Measurements from ENCODE around the gene SFN. TPM values are rescaled to one million over a fixed set of nuclear protein-coding genes. Genes with fewer than 3 reads are reported as not detected.

SFN gene
- total and polyA plus RNA-seq, 2 of the 4 experiments (the other 2 are of a cell fraction), result 0.18 to 0.34 TPM

DNA sequence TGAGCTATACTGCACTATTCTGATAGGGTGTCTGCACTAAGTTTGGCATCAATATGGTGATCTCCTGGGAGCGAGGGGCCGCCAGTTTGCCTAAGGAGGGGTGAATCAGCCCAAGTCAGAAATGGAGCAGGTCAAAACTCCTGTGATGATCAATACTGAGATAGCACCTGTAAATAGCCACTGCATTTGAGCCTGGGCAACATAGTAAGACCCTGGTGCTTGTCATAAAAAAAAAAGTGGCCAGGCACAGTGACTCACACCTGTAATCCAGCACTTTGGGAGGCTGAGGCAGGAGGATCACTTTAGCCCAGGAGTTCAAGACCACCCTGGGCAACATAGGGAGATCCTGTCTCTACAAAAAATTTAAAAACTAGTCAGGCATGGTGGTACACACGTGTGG lies 48.1 kb upstream of the SFN start:
- H2AFZ ChIP-seq (replicated peaks; ENCODE audit: low read length, poor library complexity), result no peak overlapping the region
- H3K4me3 ChIP-seq (ENCODE audit: insufficient read depth, low read depth, low read length), result no peak overlapping the region
- no peak overlapping the region for H3K9ac ChIP-seq (ENCODE audit: low read depth, low read length)
- POLR2A ChIA-PET (ENCODE audit: unreplicated experiment), result no interaction called here
- CTCF ChIA-PET, result no interaction called here
- H2AK5ac ChIP-seq (ENCODE audit: low read depth, low read length), result no peak overlapping the region
- no peak for ATAC-seq (ENCODE audit: low read depth)
- H3K9me3 ChIP-seq (ENCODE audit: control insufficient read depth, insufficient read depth, low read length), result peaks cover 4% of the 10 kb centered on the region
- H3K36me3 ChIP-seq (ENCODE audit: control insufficient read depth, insufficient read depth, low read length), result no peaks in the 10 kb centered on the region
- no peak overlapping the region for H3K4me2 ChIP-seq (ENCODE audit: low read depth, low read length)
- no peak overlapping the region for H3K18ac ChIP-seq (ENCODE audit: low read depth, low read length)
- H3K4ac ChIP-seq (ENCODE audit: low read depth, low read length), result no peak overlapping the region
- H3K27me3 ChIP-seq (ENCODE audit: control insufficient read depth, insufficient read depth, low read length), result no peaks in the 10 kb centered on the region
- no peak overlapping the region for H2BK15ac ChIP-seq (ENCODE audit: low read depth, low read length)
- H2BK20ac ChIP-seq (ENCODE audit: low read depth, low read length), result no peak overlapping the region
- dilution Hi-C loops (cut with HindIII; ENCODE audit: low sequenced_read_pairs, unreplicated experiment) (no loop called here), in situ Hi-C loops (cut with MboI; ENCODE audit: low sequenced_read_pairs) (no loop called here), intact Hi-C loops (cut with micrococcal nuclease) (no loop called here)
- no peak overlapping the region for H4K91ac ChIP-seq (ENCODE audit: insufficient read depth, low read depth, low read length)
- no peak overlapping the region for H3K14ac ChIP-seq (replicated peaks; ENCODE audit: low read depth, low read length)
- H3K27ac ChIP-seq (ENCODE audit: insufficient read depth, low read length), result no peak overlapping the region
- no peaks in the 10 kb centered on the region for H3K79me1 ChIP-seq (ENCODE audit: low read depth in 1 of 2, low read length in 2 of 2)
- H4K5ac ChIP-seq (ENCODE audit: low read depth, low read length), result no peak overlapping the region
- BruUV-seq (replicated peaks), result no TSS peak
- H4K8ac ChIP-seq (ENCODE audit: low read depth in 2 of 2, low read length in 2 of 2), result no peak overlapping the region
- 94% methylated on average over 2 of the region's 3 CpGs; no CpG with 5 or more reads in 1 of the 2 experiments for WGBS, 2 experiments (ENCODE audit: extremely low coverage in 2 of 2, insufficient read length in 1 of 2)
- TF ChIP-seq MAZ (IDR thresholded peaks at IDR 0.05; ENCODE audit: borderline replicate concordance, low read depth, low read length) (no peak), RCOR1 (IDR thresholded peaks at IDR 0.05; ENCODE audit: insufficient replicate concordance, low read length) (no peak), RAD21 (IDR thresholded peaks at IDR 0.05; ENCODE audit: low read length) (no peak), SMC3 (IDR thresholded peaks at IDR 0.05; ENCODE audit: low read depth, low read length) (no peak), RFX5 (IDR thresholded peaks at IDR 0.05; ENCODE audit: low read depth, low read length) (no peak), CEBPB (IDR thresholded peaks at IDR 0.05; ENCODE audit: low read depth, low read length) (no peak), POLR2A (IDR thresholded peaks at IDR 0.05; ENCODE audit: low read depth, low read length) (no peak)
- TF ChIP-seq, protein P1, sequence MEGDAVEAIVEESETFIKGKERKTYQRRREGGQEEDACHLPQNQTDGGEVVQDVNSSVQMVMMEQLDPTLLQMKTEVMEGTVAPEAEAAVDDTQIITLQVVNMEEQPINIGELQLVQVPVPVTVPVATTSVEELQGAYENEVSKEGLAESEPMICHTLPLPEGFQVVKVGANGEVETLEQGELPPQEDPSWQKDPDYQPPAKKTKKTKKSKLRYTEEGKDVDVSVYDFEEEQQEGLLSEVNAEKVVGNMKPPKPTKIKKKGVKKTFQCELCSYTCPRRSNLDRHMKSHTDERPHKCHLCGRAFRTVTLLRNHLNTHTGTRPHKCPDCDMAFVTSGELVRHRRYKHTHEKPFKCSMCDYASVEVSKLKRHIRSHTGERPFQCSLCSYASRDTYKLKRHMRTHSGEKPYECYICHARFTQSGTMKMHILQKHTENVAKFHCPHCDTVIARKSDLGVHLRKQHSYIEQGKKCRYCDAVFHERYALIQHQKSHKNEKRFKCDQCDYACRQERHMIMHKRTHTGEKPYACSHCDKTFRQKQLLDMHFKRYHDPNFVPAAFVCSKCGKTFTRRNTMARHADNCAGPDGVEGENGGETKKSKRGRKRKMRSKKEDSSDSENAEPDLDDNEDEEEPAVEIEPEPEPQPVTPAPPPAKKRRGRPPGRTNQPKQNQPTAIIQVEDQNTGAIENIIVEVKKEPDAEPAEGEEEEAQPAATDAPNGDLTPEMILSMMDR (conservative IDR thresholded peaks at IDR 0.05; ENCODE audit: low read depth, low read length), result no peak
- TF ChIP-seq, protein P2, sequence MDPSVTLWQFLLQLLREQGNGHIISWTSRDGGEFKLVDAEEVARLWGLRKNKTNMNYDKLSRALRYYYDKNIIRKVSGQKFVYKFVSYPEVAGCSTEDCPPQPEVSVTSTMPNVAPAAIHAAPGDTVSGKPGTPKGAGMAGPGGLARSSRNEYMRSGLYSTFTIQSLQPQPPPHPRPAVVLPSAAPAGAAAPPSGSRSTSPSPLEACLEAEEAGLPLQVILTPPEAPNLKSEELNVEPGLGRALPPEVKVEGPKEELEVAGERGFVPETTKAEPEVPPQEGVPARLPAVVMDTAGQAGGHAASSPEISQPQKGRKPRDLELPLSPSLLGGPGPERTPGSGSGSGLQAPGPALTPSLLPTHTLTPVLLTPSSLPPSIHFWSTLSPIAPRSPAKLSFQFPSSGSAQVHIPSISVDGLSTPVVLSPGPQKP (IDR thresholded peaks at IDR 0.05; ENCODE audit: borderline replicate concordance, low read depth, low read length), result no peak
- H4K20me1 ChIP-seq (ENCODE audit: insufficient read depth, low read length), result no peaks in the 10 kb centered on the region
- H2BK5ac ChIP-seq (ENCODE audit: low read depth, low read length, poor library complexity, severe bottlenecking), result no peak overlapping the region
- no peak overlapping the region for H3K23ac ChIP-seq (ENCODE audit: low read depth, low read length)
- H2BK120ac ChIP-seq (ENCODE audit: low read depth, low read length), result no peak overlapping the region
- H3K56ac ChIP-seq (ENCODE audit: extremely low read depth, insufficient read depth, low read length), result no peak overlapping the region
- no peaks in the 10 kb centered on the region for H3K9me1 ChIP-seq (ENCODE audit: insufficient read depth, low read length)
- no peak for DNase-seq
- H2AK9ac ChIP-seq (replicated peaks; ENCODE audit: low read depth, low read length, poor library complexity), result no peak overlapping the region
- H3K4me1 ChIP-seq (ENCODE audit: control insufficient read depth, insufficient read depth, low read length), result no peaks in the 10 kb centered on the region
